ENCODE results near the gene PPCS. TPM values are rescaled to one million over a fixed set of nuclear protein-coding genes. Genes with fewer than 3 reads are reported as not detected.

Gene PPCS
- total RNA-seq, 1 donor from 2014 or later = 63.3 TPM

GRCh38 chr1:42433369-42433768 is 23.0 kb upstream of the PPCS start:
- Mint-ChIP-seq H3K9me3 (no peaks in the 10 kb centered on the region), H3K27ac (no peak overlapping the region), H3K4me1 (no peaks in the 10 kb centered on the region), H3K4me3 (no peak overlapping the region), H3K36me3 (no peaks in the 10 kb centered on the region), H3K27me3 (ENCODE audit: insufficient read depth, low read depth) (peaks cover 3% of the 10 kb centered on the region)
- Histone ChIP-seq H3K27me3 (no peaks in the 10 kb centered on the region), H3K4me3 (no peak overlapping the region), H2AFZ (replicated peaks) (no peak overlapping the region), H3K79me2 (ENCODE audit: low read depth) (no peaks in the 10 kb centered on the region), H3K4me2 (no peak overlapping the region), H3K9ac (no peak overlapping the region), H3F3A (ENCODE audit: low read depth) (no peaks in the 10 kb centered on the region), H3K36me3 (no peaks in the 10 kb centered on the region), H3K27ac (no peak overlapping the region), H4K20me1 (ENCODE audit: low read depth) (no peaks in the 10 kb centered on the region), H3K4me1 (no peaks in the 10 kb centered on the region), H3K9me3 (ENCODE audit: low read depth) (no peaks in the 10 kb centered on the region)
- TF ChIP-seq EZH2phosphoT487 (IDR thresholded peaks at IDR 0.05) (no peak), CTCF (IDR thresholded peaks at IDR 0.05) (no peak), EZH2 (IDR thresholded peaks at IDR 0.05) (no peak)
- DNase-seq (ENCODE audit: low spot score) = no peak

GRCh38 chr1:42434340-42434739 is 22.0 kb upstream of the PPCS start:
- H3K4me3 Mint-ChIP-seq = no peak overlapping the region
- no peak overlapping the region for H3K4me3 ChIP-seq
- H3K9me3 Mint-ChIP-seq = no peaks in the 10 kb centered on the region
- H3F3A ChIP-seq (ENCODE audit: low read depth) = no peaks in the 10 kb centered on the region
- no peak overlapping the region for H3K9ac ChIP-seq
- H3K27me3 Mint-ChIP-seq (ENCODE audit: insufficient read depth, low read depth) = peaks cover 3% of the 10 kb centered on the region
- no peak for TF ChIP-seq EZH2 (IDR thresholded peaks at IDR 0.05)
- TF ChIP-seq EZH2phosphoT487 (IDR thresholded peaks at IDR 0.05) = no peak
- TF ChIP-seq CTCF (IDR thresholded peaks at IDR 0.05) = no peak
- no peaks in the 10 kb centered on the region for H3K4me1 Mint-ChIP-seq
- no peak for DNase-seq (ENCODE audit: low spot score)
- H3K79me2 ChIP-seq (ENCODE audit: low read depth) = no peaks in the 10 kb centered on the region
- H3K27ac ChIP-seq = no peak overlapping the region
- H3K36me3 ChIP-seq = no peaks in the 10 kb centered on the region
- H2AFZ ChIP-seq (replicated peaks) = no peak overlapping the region
- H3K4me2 ChIP-seq = no peak overlapping the region
- no peaks in the 10 kb centered on the region for H3K27me3 ChIP-seq
- H3K4me1 ChIP-seq = no peaks in the 10 kb centered on the region
- H3K27ac Mint-ChIP-seq = no peak overlapping the region
- H4K20me1 ChIP-seq (ENCODE audit: low read depth) = no peaks in the 10 kb centered on the region
- no peaks in the 10 kb centered on the region for H3K36me3 Mint-ChIP-seq
- H3K9me3 ChIP-seq (ENCODE audit: low read depth) = no peaks in the 10 kb centered on the region

GRCh38 chr1:42439940-42440339 is 16.4 kb upstream of the PPCS start:
- DNase-seq (ENCODE audit: low spot score) = no peak
- Histone ChIP-seq H3K4me1 (no peaks in the 10 kb centered on the region), H3K9ac (no peak overlapping the region), H2AFZ (replicated peaks) (no peak overlapping the region), H3K27me3 (no peaks in the 10 kb centered on the region), H3K9me3 (ENCODE audit: low read depth) (no peaks in the 10 kb centered on the region), H3K27ac (no peak overlapping the region), H3K4me3 (no peak overlapping the region), H3K4me2 (no peak overlapping the region), H3K36me3 (no peaks in the 10 kb centered on the region), H3K79me2 (ENCODE audit: low read depth) (no peaks in the 10 kb centered on the region), H3F3A (ENCODE audit: low read depth) (no peaks in the 10 kb centered on the region), H4K20me1 (ENCODE audit: low read depth) (no peaks in the 10 kb centered on the region)
- Mint-ChIP-seq H3K27me3 (ENCODE audit: insufficient read depth, low read depth) (no peaks in the 10 kb centered on the region), H3K4me1 (no peaks in the 10 kb centered on the region), H3K36me3 (no peaks in the 10 kb centered on the region), H3K27ac (no peak overlapping the region), H3K9me3 (no peaks in the 10 kb centered on the region), H3K4me3 (no peak overlapping the region)
- no peak for TF ChIP-seq EZH2 (IDR thresholded peaks at IDR 0.05)
- no peak for TF ChIP-seq EZH2phosphoT487 (IDR thresholded peaks at IDR 0.05)
- TF ChIP-seq CTCF (IDR thresholded peaks at IDR 0.05) = no peak
